COLO829 (cell line): Measurements from ENCODE around the gene LENG1.
"Not testable (repeated sequence)": the region's sequence is repeated elsewhere in the genome, so short reads cannot be mapped to it uniquely, and the experiment has no call there.

Source experiments
- DNase-seq: peaks from one replicate; pipeline ENCODE4 v3.0.0; 2012; ENCODE audit warnings: low spot score

Gene LENG1

DNA sequence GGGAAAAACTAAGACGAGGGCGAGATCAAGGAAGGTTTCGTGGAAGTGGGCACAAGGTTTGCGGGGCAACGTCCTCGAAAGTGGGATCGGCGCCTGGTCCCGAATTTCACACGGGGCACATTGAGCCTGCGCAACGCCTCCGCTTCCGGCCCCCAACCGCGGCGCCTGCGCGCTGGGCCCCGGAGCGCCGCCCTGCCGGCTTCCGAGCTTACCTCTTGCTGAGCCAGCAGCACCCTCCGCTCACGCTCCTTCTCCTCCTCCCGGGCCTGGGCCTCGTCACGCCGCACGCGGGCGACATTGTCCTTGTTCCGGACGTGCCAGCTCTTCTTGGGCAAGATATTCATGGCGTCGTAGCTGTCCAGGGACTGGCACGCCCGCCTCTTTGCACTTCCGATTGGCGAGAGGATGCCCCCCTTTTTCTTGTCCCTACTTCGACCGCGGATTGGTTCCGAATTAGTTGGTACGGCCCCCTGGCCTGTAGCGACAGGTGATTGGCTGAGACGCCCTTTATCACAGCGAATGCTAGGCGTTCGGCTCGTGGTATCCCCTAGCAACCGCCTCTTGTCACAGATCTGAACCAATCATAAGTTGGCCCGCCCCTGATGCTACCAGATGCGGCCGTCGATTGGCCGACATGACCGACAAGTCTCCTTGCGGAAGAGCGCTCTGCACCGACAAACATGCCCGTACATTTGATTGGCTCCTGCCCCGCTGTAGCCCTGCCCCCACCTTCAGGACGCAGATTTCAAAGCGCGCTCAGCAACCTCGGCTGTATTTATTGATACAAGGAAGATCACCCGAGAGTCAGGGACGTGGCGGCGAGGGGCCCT, at the start of gene LENG1:
Gene LENG1 (minus strand): TSS at position 370 of the 830 bp plus-strand sequence. CDS start 26 bp downstream, at position 344.
- peak; percentile 98 for DNase-seq

GRCh38 chr19:54208784-54209057, 49.2 kb upstream of the LENG1 start:
- no peak for DNase-seq

- no peak for DNase-seq
Measured at GRCh38 chr19:54207983-54208783, 48.7 kb upstream of the LENG1 start.

DNA sequence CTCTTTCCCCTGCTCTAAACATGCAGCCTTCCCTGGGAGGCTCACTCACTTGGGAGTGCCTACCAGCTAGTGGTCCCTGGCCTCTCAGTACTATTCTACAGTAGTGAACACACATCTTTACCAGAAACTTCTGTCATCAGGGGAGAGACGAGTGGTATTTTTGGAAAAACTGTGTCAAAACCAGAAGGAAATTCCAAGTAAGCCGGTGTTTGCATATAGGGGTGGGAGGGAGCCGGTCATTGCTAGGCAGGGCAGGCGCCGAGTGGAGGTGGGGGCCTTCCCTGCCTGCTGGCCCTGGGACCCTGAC, 48.1 kb upstream of the LENG1 start:
- DNase-seq: no peak

DNA sequence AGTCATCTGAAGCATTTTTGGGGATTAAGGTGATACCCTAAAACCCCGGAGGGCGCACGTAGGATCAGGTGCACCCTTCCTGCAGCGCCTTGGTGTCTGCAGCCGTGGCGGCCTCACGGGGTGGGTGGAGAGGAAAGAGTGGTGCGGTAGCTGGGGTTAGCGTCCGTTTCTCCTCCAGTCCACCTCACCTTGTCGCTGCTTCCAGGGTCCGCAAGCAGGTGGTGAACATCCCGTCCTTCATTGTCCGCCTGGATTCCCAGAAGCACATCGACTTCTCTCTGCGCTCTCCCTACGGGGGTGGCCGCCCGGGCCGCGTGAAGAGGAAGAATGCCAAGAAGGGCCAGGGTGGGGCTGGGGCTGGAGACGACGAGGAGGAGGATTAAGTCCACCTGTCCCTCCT, 47.7 kb upstream of the LENG1 start:
- DNase-seq: not testable (repeated sequence)

- DNase-seq: no peak
Measured at GRCh38 chr19:54206831-54207177, 47.3 kb upstream of the LENG1 start.

DNA sequence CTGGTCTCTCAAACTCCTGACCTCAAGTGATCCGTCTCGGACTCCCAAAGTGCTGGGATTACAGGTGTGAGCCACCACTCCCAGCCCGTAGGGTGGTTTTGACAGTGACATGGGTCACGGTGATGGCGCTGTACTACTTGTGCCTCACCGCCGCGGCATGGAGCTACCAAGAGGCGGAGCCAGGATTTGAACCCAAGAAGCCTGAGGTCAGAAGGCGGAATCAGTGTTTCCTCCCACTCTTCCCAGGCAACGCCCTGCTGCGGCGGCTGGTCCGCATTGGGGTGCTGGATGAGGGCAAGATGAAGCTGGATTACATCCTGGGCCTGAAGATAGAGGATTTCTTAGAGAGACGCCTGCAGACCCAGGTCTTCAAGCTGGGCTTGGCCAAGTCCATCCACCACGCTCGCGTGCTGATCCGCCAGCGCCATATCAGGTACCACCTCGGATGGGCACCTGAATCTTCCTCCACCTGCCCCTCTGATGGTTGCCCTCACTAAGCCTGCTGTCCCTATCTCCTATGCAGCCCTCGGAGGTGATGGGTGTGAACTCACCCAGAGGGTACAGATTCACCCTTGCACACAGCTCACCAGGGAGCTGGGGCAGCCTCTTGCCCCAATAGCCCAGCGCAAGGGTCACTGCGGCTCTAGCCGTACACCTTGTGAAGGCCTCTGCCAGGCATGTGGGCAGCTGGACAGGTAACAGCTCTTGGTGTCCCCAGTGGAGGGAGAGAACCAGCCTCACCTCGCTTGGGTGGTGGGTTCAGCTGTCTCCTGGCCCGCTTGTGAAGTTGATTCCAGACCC, 46.7 kb upstream of the LENG1 start:
- DNase-seq: no peak

DNA sequence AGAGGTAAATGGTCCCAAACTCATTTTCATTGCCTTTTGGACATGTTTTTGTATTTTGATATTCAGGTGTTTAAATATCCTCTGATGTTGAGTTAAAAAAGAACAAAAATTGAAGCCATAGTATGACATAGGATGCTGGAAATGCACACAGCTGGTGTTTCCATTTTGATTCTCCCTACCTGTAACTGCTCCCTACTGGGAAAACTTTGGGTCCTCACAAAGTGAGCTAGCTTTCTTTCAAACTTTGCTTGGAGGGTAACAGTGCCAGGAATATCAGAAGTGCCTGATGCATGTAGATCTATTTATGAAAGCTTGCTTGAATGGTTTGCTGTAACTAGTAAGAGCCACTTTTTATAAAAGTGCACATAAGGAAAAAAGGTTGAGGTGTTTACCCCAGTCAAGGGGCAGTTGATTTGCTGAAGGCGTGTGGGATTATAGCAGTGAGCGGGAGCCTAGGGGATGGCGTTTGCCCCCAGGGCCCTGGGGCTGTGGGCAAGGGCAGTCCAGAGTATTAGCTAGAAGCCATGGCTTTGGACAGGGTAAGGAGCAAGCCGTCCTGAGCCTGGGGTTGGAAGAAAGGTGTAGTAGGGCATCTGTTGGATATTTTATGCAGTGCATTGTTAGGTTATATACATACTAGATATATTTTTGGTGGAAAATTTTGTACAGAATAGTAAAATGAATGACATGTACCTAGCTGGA, 45.4 kb upstream of the LENG1 start:
- DNase-seq: no peak

DNA sequence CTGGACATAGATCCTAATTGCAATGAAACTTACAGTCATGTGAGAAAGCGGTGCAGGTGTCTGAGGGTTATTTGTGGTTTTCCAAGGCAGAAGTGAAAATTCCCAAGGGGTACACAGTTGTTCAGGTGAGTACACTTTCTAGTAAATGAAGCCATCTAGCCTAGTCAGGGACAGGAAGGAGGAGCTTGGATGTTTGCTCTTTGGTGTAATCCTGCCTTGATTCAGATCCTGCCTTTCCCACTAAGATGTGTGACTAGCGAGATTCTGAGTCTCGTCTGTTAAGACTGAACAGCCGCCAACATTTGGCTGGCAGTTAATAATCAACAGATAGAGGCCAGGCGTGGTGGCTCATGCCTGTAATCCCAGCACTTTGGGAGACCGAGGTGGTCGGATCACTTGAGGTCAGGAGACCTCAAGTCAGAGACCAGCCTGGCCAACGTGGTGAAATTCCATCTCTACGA, 43.7 kb upstream of the LENG1 start:
- DNase-seq: no peak

DNA sequence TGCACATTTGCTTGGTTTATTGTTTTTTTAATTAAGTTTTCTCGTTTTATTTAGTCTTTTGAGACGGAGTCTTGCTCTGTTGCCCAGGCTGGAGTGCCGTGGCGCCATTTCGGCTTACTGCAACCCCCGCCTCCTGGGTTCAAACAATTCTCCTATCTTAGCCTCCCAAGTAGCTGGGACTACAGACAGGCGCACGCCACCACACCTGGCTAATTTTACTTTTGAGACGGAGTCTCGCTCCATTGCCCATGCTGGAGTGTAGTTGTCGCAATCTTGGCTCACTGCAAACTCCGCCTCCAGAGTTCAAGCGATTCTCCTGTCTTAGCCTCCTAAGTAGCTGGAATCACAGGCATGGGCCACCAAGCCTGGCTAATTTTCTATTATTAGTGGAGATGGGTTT, 42.5 kb upstream of the LENG1 start:
- DNase-seq: no peak

- DNase-seq: no peak
Measured at GRCh38 chr19:54201172-54201701, 41.7 kb upstream of the LENG1 start.

- no peak for DNase-seq
Measured at GRCh38 chr19:54199401-54199800, 39.9 kb upstream of the LENG1 start.

DNA sequence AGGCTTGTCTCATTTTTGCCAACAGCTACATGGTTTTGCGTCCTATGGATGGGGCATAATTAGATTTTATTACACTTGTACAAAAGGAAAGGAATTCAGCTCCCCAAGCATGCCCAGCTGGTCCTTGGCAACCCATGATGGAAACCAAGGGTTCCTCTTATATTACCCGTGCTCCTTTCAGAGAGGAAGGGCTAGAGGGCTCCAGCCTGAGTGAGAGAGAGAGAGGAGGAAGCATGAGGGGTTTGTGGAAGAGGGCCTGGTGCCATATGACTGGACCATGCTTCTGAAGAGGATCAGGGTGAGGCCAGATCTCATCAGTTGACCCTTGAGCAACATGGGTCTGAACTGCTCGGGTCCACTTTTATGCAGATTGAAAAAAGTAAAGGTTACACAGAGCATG, 37.6 kb upstream of the LENG1 start:
- no peak for DNase-seq

DNA sequence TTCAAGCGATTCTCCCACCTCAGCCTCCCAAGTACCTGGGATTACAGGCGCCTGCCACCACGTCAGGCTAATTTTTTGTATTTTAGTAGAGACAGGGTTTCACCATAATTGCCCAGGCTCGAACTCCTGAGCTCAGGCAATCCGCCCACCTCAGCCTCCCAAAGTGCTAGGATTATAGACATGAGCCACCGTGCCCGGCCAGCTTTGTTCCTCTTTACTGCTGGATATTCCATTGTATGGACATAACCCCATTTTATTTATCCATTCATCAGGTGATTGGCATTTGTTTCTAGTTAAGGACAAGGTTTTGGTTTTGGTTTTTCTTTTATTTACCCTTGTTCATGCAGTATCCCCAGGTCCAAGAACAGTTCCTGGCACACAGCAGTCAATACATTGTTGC, 37.0 kb upstream of the LENG1 start:
- DNase-seq: no peak

- not testable (repeated sequence) for DNase-seq
Measured at GRCh38 chr19:54194463-54194862, 34.9 kb upstream of the LENG1 start.

GRCh38 chr19:54193011-54193410, 33.5 kb upstream of the LENG1 start:
- no peak for DNase-seq

- DNase-seq: no peak
Measured at GRCh38 chr19:54191811-54192453, 32.4 kb upstream of the LENG1 start.

GRCh38 chr19:54191011-54191810, 31.7 kb upstream of the LENG1 start, which contains the start of gene TSEN34:
TSEN34 (plus strand) TSS chr19:54191308; CDS start chr19:54191365, 57 bp downstream.
- DNase-seq: no peak

- peak; percentile 94 for DNase-seq
Measured at GRCh38 chr19:54190503-54191010, 31.0 kb upstream of the LENG1 start.
